ENCODE data around the gene MAP3K14. TPM values are rescaled to one million over a fixed set of nuclear protein-coding genes. Genes with fewer than 3 reads are reported as not detected.

The MAP3K14 gene
- total and polyA plus RNA-seq, 2 of the 4 experiments (the other 2 are of a cell fraction), result 4.1 to 21.7 TPM

GRCh38 chr17:45333702-45334092, 16.9 kb upstream of the MAP3K14 start:
- Histone ChIP-seq H4K20me1 (ENCODE audit: insufficient read depth, low read length) (no peaks in the 10 kb centered on the region), H4K5ac (ENCODE audit: low read depth, low read length) (no peak overlapping the region), H3K4me2 (ENCODE audit: low read depth, low read length) (no peak overlapping the region), H2BK5ac (ENCODE audit: low read depth, low read length, poor library complexity, severe bottlenecking) (peak overlapping the region; percentile 47), H3K27ac (ENCODE audit: insufficient read depth, low read length) (no peak overlapping the region), H3K56ac (ENCODE audit: extremely low read depth, insufficient read depth, low read length) (no peak overlapping the region), H4K8ac (ENCODE audit: low read depth in 2 of 2, low read length in 2 of 2) (peak overlapping the region in 1 of 2 experiments; percentile 8; a peak in 1 of 4 replicates), H3K36me3 (ENCODE audit: control insufficient read depth, insufficient read depth, low read length) (no peaks in the 10 kb centered on the region), H2AK9ac (replicated peaks; ENCODE audit: low read depth, low read length, poor library complexity) (no peak overlapping the region), H4K91ac (ENCODE audit: insufficient read depth, low read depth, low read length) (peak overlapping the region; percentile 55; the same call in 1 of the 2 replicates), H2AFZ (replicated peaks; ENCODE audit: low read length, poor library complexity) (peak overlapping the region; percentile 87), H3K9me3 (ENCODE audit: control insufficient read depth, insufficient read depth, low read length) (no peaks in the 10 kb centered on the region), H2BK15ac (ENCODE audit: low read depth, low read length) (0 out of 3 replicates have a peak overlapping the region, but pooled peaks have one; percentile 70), H3K18ac (ENCODE audit: low read depth, low read length) (peak overlapping the region; percentile 60; the same call in 1 of the 2 replicates), H3K9me1 (ENCODE audit: insufficient read depth, low read length) (0 out of 2 replicates have a peak, but pooled peaks cover 5% of the 10 kb centered on the region), H3K4me3 (ENCODE audit: insufficient read depth, low read depth, low read length) (no peak overlapping the region), H3K4me1 (ENCODE audit: control insufficient read depth, insufficient read depth, low read length) (peaks cover 12% of the 10 kb centered on the region), H3K4ac (ENCODE audit: low read depth, low read length) (no peak overlapping the region), H2BK120ac (ENCODE audit: low read depth, low read length) (peak overlapping the region; percentile 63; the same call in 1 of the 2 replicates), H3K23ac (ENCODE audit: low read depth, low read length) (peak overlapping the region; percentile 56; the same call in 1 of the 2 replicates), H3K9ac (ENCODE audit: low read depth, low read length) (no peak overlapping the region), H3K14ac (replicated peaks; ENCODE audit: low read depth, low read length) (0 out of 2 replicates have a peak overlapping the region, but pooled peaks have one; percentile 49), H2AK5ac (ENCODE audit: low read depth, low read length) (no peak overlapping the region), H3K79me1 (ENCODE audit: low read depth in 1 of 2, low read length in 2 of 2) (no peaks in the 10 kb centered on the region), H3K27me3 (ENCODE audit: control insufficient read depth, insufficient read depth, low read length) (no peaks in the 10 kb centered on the region), H2BK20ac (ENCODE audit: low read depth, low read length) (peak overlapping the region; percentile 9; the same call in 1 of the 2 replicates)
- no CpG with 5 or more reads among the region's 4 CpGs for WGBS, 2 experiments (ENCODE audit: extremely low coverage in 2 of 2, insufficient read length in 1 of 2)
- no peak for DNase-seq
- intact Hi-C loops (cut with micrococcal nuclease) (no loop called here), in situ Hi-C loops (cut with MboI; ENCODE audit: low sequenced_read_pairs) (no loop called here), dilution Hi-C loops (cut with HindIII; ENCODE audit: low sequenced_read_pairs, unreplicated experiment) (no loop called here)
- no TSS peak for BruUV-seq (replicated peaks)
- POLR2A ChIA-PET (ENCODE audit: unreplicated experiment), result interaction anchor here (0.9 kb wide), 1 partner anchor 8 kb away, joined by 3 read pairs; no protein-coding TSS in a partner anchor
- no peak for TF ChIP-seq CEBPB (IDR thresholded peaks at IDR 0.05; ENCODE audit: low read depth, low read length)
- TF ChIP-seq POLR2A (IDR thresholded peaks at IDR 0.05; ENCODE audit: low read depth, low read length), result no peak
- no peak for TF ChIP-seq NFE2L2 (IDR thresholded peaks at IDR 0.05; ENCODE audit: low read depth, low read length)
- no peak for TF ChIP-seq MAFK (IDR thresholded peaks at IDR 0.05; ENCODE audit: low read depth, low read length)
- TF ChIP-seq ELK1 (IDR thresholded peaks at IDR 0.05; ENCODE audit: borderline replicate concordance, low read depth, low read length), result no peak
- TF ChIP-seq CHD1 (IDR thresholded peaks at IDR 0.05; ENCODE audit: low read depth, low read length), result no peak
- TF ChIP-seq MAZ (IDR thresholded peaks at IDR 0.05; ENCODE audit: borderline replicate concordance, low read depth, low read length), result no peak
- TF ChIP-seq RAD21 (IDR thresholded peaks at IDR 0.05; ENCODE audit: low read length), result no peak
- TF ChIP-seq BHLHE40 (IDR thresholded peaks at IDR 0.05; ENCODE audit: low read depth, low read length), result no peak
- CTCF ChIA-PET, result no interaction called here
- no peak for ATAC-seq (ENCODE audit: low read depth)
